Posterior cingulate gyrus (tissue), 11 donors: ENCODE data around the gene OGDHL.
"Not testable (repeated sequence)": the region's sequence is repeated elsewhere in the genome, so short reads cannot be mapped to it uniquely, and the experiment has no call there.

Experiments
- DNase-seq, 10 donors: peaks; one replicate each; pipeline versions ENCODE4 v3.0.0 to v3.0.0-alpha.2; 2020 to 2021; ENCODE audit warnings: mixed read lengths in 3 of 10
- intact Hi-C: fragments of 100-400 bp; cut with DNase I; formaldehyde crosslinking; loops from one replicate; pipeline ENCODE4 v1.15.1; 2023

OGDHL gene

GRCh38 chr10:49761789-49762565 lies at the start of gene OGDHL:
OGDHL (minus strand) TSS chr10:49762323; CDS start chr10:49758592, 3,731 bp downstream.
- intact Hi-C loops = no loop called here
- DNase-seq = peak; percentile 25 to 95 (median 72)

GRCh38 chr10:49803988-49804387 lies 41.9 kb upstream of the OGDHL start:
- no peak for DNase-seq
- intact Hi-C loops = no loop called here

DNA sequence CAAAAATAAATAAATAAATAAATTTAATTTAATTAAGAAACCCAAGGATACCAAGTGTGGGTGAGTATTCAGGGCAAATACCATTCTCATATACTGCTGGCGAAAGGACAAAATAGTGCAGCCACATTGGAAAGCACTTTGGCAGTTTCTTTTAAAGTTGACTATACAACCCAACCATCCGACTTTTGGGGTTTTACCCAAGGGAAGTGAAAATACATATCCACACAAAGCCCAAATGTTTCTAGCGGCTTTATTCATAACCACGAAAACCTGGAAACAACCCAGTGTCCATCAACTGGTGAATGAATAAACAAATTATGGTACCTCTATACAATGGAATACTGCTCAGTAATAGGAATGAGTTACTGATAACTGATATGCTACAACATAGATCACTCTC lies 36.2 kb upstream of the OGDHL start:
- intact Hi-C loops = no loop called here
- DNase-seq = no peak

DNA sequence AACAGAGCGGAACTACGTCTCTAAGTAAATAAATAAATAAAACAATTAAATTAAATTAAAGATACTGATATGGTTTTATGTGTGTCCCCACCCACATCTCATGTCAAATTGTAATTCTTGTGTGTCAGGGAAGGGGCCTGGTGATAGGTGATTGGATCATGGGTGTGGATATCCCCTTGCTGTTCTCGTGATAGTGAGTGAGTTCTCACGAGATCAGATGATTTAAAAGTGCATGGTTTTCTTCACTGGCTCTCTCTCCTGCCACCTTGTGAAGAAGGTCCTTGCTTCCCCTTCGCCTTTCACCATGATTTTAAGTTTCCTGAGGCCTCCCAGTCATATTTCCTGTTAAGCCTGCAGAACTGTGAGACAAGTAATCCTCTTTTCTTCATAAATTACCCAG lies 29.0 kb upstream of the OGDHL start:
- intact Hi-C loops = no loop called here
- DNase-seq = no peak

DNA sequence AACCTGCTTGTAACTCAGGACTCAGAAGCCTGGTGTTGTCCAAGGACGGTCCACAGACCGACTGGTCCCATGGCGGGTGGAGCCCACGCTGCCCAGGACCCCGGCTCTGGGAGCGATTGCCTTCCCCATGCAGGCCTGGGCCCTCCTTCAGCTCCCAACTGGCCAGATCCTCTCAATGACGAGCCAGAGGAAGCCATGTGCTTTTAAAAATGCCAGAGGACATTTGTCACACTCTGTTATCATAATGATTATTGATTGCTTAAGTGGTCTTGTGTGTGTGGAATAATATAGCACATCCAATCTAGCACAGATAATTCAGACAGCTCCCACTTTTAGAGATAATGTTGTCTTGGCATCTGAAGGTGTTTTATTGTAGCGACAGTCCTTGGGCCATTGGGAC lies 22.6 kb upstream of the OGDHL start:
- intact Hi-C loops = no loop called here
- no peak for DNase-seq

GRCh38 chr10:49783645-49784044 lies 21.5 kb upstream of the OGDHL start:
- intact Hi-C loops = no loop called here
- no peak for DNase-seq

DNA sequence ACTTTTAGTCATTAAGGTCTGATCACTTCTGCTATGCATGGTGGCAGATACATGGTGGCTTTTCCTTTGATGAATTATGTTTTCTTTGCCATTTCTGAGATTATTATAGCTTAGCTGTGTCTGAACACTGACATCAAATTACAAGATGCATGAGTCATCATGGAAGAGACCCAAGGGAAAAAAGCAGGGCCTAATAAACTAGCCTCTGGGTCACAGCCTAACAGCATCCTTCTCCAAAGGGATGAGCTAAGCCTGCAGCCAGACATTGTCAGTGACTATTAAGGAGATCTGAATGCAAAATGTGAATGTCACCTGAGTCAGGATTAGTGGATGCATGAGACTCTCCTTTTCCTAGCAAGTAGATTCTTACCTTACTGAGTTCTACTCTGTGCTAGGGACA lies 19.1 kb upstream of the OGDHL start:
- intact Hi-C loops = no loop called here
- no peak for DNase-seq

DNA sequence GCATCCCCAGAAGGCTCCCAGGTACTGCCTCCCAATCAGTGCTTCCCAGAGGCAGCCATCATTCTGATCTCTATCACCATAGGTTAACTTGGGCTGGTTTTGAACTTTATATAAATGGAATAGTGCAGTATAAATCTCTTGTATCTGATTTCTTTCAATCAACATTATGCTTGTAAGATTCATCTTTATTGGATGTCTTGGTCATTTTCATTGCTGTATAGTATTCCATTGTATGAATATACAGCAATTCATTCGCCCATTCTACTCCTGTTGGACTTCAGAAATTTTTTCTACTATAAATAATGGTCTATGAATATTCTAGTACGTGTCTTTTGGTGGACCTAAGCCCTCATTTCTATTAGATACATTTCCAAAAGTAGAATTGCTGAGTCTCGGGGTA lies 16.1 kb upstream of the OGDHL start:
- intact Hi-C loops = no loop called here

GRCh38 chr10:49776851-49777250 lies 14.7 kb upstream of the OGDHL start:
- intact Hi-C loops = no loop called here
- peak in 1 of 10 donors; percentile 46 for DNase-seq

More for the DNA sequence above, 16.1 kb upstream of the OGDHL start:
- no peak for DNase-seq

GRCh38 chr10:49775014-49775413 lies 12.9 kb upstream of the OGDHL start:
- intact Hi-C loops = no loop called here
- DNase-seq = no peak

DNA sequence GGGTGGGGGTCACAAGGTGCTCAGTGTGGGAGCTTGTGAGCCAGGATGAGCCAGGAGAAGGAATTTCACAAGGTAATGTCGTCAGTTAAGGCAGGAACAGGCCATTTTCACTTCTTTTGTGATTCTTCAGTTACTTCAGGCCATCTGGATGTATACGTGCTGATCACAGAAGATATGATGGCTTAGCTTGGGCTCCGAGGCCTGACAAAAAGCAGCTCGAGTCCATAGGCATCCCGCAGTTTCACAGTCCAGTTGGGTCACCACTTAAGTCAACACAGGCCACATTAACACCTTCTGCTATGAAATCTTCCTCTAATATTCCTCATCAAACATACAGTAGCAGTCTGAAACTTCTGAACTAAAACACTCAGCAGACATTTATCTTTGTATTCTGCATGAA lies 10.8 kb upstream of the OGDHL start:
- intact Hi-C loops, DNase-seq: not testable (repeated sequence)

- peak in 1 of 10 donors; percentile 52 for DNase-seq
- intact Hi-C loops = not testable (repeated sequence)
These were observed 8.9 kb upstream of the OGDHL start for GRCh38 chr10:49771046-49771445.

- DNase-seq = no peak
- intact Hi-C loops = no loop called here
These were observed 7.6 kb upstream of the OGDHL start for GRCh38 chr10:49769692-49770091.

- intact Hi-C loops = no loop called here
- DNase-seq = peak in 1 of 10 donors; percentile 77
These were observed 6.6 kb upstream of the OGDHL start for GRCh38 chr10:49768731-49769130.

- intact Hi-C loops = no loop called here
- DNase-seq = peak in 1 of 10 donors; percentile 80
These were observed 6.2 kb upstream of the OGDHL start for GRCh38 chr10:49768329-49768728.

DNA sequence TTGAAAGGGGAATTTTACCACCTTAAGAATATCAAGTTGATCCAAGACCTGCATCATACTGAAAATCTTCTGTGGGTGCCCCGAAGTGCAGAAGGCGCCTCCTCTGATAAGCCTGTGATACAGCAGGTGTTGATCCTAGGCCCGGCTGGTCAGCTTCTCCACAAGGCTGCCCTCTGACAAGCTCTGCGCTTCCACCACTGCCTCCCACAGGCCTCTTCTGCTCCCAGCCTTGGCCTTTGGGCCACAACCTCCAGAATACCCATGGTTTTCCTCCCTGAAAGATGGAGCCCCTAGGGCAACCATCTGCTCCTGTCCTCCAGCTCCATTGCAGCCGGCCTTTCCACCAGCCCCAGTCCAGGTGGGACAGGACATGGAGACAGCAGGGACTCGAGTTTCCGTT lies 5.6 kb upstream of the OGDHL start:
- intact Hi-C loops = no loop called here
- DNase-seq = no peak

DNA sequence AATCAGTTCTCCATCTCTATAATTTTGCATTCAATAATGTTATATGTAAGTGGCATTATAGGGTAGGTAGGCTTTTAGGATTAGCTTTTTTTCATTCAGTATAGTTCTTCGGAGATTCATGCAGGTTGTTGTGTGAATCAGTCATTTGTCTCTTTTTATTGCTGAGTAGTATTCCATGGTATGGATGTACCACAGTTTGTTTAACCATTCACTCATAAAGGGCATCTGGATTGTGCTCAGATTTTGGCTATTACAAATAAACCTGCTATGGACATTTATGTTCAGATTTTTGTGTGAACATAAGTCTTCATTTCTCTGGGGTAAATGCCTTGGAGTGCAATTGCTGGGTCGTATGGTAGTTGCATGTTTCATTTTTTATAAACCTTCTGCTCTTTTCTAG lies 4.4 kb upstream of the OGDHL start:
- intact Hi-C loops = no loop called here
- no peak for DNase-seq

GRCh38 chr10:49762566-49762877 lies 399 bp upstream of the OGDHL start:
- intact Hi-C loops = no loop called here
- DNase-seq = no peak

- intact Hi-C loops = no loop called here
- peak in 1 of 10 donors; percentile 52 for DNase-seq
These were observed 828 bp downstream of the OGDHL start for GRCh38 chr10:49761201-49761788.

DNA sequence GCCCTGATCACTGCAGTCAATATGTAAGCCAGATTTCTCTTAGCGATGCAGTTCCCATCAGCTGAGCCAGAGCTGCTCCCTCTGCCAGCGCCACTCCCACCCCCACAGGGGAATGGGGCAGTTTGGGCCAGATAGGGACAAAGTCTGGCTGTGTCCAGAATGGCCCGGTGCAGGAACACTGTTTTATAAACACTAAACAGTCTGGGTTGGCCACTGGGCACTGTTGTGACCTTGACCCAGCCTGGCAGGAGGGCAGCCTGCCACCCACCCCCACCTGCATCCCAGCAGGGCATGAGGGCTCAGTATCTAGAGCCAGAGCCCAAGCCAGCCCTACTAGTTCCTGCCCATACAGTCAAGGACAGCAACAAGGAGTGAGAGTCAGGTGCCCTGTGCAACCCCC lies 1.3 kb downstream of the OGDHL start:
- peak in 1 of 10 donors; percentile 34 for DNase-seq
- intact Hi-C loops = no loop called here

DNA sequence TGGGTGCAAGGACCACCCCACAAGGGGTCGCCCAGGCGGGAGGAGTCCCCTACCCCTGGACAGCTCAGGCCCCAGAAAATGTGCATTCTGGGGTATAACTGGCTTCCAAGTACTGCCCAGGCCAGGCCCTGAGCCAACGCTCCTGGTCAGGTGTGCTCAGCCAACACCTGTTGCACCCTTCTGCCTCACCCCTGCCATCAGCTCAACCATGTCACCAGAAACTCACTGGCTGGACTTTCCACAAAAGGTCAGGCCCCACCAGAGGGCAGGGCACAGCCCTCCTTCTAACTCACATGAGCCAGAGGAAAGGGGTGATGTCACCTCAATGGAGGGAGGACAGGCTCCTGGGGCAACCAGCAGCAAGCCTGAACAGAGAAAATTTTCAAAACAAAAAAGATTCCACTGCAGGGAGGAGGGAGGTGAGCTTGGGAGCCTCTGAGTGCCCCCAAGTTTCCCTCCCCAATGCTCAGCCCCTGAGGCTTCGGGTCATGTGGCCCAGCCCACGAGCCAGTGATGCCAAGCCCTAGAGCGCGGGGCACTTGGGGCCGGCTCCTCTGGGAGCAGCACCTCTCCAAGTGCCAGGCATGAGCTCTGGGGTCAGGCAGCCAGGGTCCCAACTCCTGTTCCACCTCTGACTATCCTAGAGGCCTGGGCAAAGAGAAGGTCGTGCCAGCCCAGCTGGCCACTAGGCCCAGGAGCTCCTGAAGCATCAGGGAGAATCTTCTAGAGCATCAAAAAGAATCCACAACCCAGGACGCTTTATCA lies 2.2 kb downstream of the OGDHL start:
- DNase-seq = peak in 2 of 10 donors; percentile 0 to 61
- intact Hi-C loops = no loop called here
